Heart left ventricle (tissue), 13 donors: ENCODE results near the gene THADA.

Experiments used
- CTCF ChIP-seq, 12 donors: fragments of 200-600 bp; sonication (generic) in 4 of 12; IDR thresholded peaks; one replicate each; pipeline versions ENCODE4 v1.5.0 to v1.8.0; 2018 to 2022; ENCODE audit warnings: antibody characterized with exemption in 12 of 12, mild to moderate bottlenecking in 5 of 12
- POLR2A ChIP-seq, 2 donors: fragments of 450-650 bp; IDR thresholded peaks; one replicate each; pipeline ENCODE4 v1.6.1; 2017; ENCODE audit warnings: antibody characterized with exemption in 2 of 2, mild to moderate bottlenecking in 2 of 2, moderate library complexity in 2 of 2
- donor health status: ischemic (EF 13 %, LVEDD 7.1; RV severe dilation, severe dysfunction).
- donor health status: DM: no; HTN: yes; CAD: no.
- donor health status: DM: no; HTN: no; CAD: no.
- donor health status: ischemic (EF 25% LVEDD 6.9; RV normal size, moderate dysfunction).
- donor health status: ischemic (EF 25% LVEDD 5.7; RV mildly dilated, moderate dysfunction).
- donor health status: ischemic (EF 35%, LVEDD 5.7; RV mildly dilated, moderate dysfunction).
- donor health status: nonischemic (EF 11% LVEDD 7.7; RV severe dilation, severe dysfunction).
- donor health status: DM: yes; HTN: yes; CAD: no.
- donor health status: PGD.
- donor health status: ischemic (EF 29% LVEDD 5.4; RV normal size, mild dysfunction).
- donor health status: nonischemic (EF 23%, LVEDD 6.1; RV moderate dilation, normal function).

GRCh38 chr2:43508209-43508608 lies 87.6 kb downstream of the THADA start:
- TF ChIP-seq CTCF (IDR thresholded peaks at IDR 0.05) = no peak
- no peak for TF ChIP-seq POLR2A (IDR thresholded peaks at IDR 0.05)
